Stimulated activated CD4-positive, alpha-beta T cell treated with anti-CD3 and anti-CD28 coated beads, Interleukin-1b, Interleukin-23, amount 100 ng/mL, for 4 hours (primary cell): ENCODE data around the gene IVL.

Source experiments
- DNase-seq, 2 donors: peaks; one replicate each; pipeline ENCODE4 v3.0.0-alpha.2; 2020; ENCODE audit warnings: low read depth in 2 of 2

Gene IVL

DNA sequence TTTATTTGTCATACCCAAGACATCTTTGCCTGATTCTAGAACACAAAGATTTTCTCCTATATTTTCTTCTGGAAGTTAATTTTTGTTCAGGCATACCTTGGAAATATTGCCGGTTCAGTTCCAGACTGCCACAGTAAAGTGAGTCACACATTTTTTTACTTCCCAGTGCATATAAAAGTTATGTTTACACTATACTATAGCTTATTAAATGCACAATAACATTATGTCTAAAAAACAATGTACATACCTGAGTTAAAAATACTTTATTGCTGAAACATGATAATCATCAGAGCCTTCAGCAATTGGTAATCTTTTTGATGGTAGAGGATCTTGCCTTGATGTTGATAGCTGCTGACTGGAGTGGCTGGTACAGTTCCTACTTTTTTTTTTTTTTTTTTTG is 20.2 kb upstream of the IVL start:
- DNase-seq = no peak

DNA sequence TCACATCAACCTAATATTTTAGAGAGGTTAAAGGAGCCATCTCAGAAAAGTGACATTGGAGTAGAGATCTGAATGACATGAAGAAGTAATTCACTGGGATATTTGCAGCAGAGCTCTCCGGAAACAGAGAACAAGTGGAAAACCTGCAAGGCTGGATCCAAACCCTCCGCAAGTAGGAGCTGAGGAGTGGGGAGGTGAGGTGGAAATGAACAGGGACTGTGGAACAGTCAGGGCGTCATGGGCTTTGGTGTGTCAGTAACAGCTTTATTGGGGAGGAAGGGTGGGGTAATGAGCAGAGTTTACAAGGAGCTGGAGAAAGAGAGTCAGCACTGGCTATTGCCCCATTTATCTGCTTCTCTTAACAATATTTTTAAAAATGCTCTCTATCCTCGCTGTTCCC is 9.3 kb upstream of the IVL start:
- no peak for DNase-seq

DNA sequence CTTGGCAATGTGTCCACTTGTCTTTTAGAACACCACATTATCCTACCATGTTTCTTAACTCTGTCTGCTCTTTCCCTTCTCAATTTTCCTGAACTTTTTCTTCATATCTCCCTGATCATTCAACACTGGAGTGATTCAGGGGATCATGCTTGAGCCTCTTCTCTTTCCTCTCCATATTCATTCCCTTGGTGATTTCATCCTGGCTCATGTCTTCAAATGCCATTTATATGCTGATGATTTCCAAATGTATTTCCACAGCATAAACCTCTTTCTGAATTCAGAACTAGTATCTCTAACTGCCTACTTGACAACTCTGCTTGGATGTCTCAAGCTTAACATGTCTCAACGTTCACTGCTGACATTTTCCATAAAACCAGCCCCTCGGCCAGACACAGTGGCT is 8.5 kb upstream of the IVL start:
- DNase-seq = no peak

DNA sequence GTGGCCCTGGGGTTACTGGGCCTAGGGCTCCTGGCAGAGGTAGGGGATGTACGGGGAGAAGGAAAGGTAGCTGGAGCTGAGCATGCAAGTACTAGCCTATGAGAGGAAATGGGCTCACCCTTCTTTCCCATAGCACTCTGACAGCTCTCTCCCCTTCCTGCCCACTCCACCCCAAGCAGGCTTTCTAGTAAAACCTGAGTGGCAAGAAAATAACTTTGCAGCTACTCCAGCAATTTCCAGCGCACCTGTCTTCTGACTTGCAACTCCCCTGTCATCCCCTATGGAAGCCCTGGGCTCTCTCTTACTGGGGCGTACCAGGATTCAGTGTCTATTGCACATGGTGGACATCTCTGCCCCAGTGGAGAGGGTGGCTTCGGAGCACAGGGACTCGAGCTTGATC is 6.7 kb upstream of the IVL start:
- no peak for DNase-seq

DNA sequence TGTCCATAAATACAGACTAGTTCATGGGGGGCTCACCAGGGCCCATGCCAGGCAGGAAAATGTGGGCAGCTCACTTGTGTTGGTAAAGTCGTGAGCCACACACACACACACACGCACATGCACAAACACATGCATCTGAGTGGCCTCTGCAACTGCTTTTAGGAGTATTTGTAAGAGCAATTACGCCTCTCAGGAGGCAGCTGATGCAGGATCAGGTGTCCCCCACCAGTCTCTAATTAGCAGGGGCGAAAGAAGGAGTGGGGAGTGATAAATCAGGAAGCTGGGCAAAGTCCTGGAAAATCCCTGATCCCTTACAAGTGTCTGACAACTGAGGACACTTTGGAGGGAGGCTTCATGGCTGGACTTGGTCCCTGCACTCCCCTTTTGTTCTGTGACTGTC is 5.7 kb upstream of the IVL start:
- no peak for DNase-seq

DNA sequence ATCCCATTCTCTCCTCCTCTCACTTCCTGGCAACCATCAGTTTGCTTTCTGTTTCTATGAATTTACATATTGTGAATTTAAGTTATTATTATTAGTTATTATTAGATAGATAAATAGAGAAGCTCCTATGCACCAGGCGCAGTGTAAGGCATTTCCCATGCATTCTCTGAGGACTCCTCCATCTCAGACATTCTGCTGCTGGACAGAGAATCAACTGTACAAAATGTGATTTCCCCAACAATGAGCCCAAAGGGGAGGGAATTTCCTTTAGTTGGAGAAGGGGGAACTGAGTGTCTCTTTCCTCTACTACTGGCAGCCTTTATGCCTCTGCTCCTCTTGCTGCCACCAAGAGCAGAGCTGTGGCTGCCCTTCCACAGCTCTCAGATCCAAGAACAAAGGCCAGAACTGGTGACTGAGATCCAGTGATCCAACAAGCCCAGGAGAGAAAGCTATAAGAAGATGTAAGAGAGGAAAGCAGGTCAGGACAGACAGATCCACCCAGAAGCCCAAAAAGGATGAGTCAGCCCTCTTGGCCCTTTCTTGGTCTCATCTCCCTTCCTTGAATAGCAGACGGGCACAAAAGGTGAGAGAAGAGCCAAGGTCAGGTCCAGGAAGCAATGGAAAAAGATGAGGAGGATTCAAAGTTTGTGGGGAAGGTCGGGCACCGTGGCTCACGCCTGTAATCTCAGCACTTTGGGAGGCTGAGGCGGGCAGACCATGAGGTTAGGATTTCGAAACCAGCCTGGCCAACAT is 3.5 kb upstream of the IVL start:
- DNase-seq = no peak

DNA sequence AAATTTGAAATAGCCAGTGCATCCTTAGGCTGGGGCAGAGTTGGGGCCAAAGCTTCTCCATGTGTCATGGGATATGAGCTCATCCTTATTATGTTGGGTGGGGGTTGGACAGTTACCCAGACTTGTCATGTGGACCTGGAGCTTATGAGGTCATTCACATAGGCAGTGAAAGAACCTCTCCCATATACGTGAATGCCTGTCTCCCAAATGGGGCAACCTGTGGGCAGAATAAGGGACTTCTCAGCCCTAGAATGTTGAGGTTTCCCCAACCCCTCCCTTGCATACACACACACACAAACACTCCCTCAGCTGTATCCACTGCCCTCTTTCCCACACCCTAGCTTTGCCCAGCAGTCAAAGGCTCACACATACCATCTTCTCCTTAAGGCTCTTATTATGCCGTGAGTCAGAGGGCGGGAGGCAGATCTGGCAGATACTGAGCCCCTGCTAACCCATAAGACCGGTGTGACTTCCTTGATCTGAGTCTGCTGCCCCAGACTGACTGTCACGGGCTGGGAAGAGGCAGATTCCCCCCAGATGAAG is 2.3 kb upstream of the IVL start:
- no peak for DNase-seq

DNA sequence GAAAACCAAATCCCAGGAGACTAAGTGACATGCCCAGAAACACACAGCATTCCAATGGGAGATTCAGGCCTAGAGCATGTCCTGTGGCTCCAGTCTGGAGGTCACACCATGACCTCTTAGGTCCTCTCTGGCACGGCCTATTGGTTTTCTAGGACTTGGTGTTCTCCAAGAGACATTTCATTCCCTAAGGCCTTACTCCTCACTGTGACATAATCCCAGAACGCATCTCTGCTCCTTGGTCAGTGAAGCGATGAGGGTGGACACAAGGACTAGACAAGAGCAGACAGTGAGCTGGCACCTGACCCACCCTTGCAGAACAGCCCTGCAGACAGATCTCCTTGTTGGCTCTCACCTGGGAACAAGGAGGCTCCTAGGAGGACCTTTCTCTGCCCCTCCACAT is 860 bp downstream of the IVL start:
- DNase-seq = no peak

DNA sequence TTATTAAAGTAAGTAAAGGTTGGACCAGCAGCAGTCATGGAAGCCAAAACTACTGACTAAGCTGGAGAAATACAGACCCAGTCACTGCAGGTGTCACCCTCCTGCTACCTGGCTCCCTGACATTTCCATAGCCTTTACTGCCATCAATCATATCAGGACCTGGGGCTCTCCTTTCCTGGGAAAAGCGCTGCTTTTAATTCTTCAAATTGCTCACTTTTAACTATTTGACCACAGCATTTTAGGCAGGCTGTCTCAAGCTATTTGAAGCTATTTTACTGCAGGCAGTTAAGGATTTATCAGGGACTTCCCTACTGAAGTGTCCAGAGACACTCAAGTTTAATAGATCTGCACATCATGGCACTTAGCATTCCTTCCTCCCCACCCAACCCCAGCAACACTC is 4.1 kb downstream of the IVL start:
- no peak for DNase-seq

DNA sequence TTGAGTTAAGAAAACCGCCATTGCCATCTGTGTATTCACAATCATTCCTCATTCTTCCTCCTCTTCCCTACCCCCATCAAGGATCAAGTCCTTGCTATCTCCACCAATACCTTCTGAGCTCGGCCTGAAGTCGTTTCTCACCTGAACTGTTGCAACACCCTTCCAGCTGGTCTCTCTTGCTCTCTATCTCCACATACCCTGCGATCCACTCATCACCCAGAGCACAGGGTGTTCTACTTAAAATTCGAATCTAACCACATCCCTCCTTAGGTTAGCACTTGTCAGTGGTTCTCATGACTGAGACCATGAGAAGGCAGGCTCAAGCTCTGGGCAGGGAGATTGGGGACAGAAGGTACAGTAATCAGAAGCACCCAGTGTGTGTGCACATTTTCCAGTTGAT is 4.6 kb downstream of the IVL start:
- DNase-seq = no peak

DNA sequence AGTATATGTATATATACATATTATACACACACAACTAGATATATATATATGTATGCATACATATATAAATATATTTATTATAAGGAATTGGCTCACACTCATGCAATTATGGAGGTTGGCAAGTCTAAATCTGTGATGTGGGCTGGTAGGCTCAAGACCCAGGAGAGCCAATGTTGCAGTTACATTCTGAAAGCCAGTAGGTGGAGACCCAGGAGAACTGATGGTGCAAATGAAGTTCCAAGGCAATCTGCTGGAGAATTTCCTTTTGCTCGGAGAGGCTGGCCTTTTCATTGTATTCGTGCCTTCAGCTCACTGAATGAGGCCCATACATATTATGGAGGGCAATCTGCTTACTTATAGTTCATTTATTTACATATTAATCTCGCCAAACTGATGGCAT is 9.4 kb downstream of the IVL start:
- DNase-seq = no peak

DNA sequence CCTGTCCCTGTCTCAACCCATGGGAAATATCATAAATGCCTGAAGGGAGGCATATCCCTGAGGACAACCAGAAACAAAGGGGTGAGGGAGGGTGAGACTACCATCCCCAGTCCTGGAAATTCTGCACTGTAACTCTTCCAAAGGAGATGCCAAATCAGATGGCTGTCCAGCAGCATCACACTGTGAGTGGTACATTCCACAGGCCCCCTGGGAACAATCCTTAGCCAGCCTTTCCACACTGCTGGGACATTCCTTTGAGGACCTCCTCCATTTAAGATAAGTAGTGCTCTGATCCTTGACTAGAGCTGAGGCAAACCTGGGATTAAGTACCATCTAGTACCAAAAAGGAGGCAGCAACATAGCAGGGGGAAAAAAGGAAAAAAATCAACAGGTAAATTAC is 10.7 kb downstream of the IVL start:
- DNase-seq = no peak

DNA sequence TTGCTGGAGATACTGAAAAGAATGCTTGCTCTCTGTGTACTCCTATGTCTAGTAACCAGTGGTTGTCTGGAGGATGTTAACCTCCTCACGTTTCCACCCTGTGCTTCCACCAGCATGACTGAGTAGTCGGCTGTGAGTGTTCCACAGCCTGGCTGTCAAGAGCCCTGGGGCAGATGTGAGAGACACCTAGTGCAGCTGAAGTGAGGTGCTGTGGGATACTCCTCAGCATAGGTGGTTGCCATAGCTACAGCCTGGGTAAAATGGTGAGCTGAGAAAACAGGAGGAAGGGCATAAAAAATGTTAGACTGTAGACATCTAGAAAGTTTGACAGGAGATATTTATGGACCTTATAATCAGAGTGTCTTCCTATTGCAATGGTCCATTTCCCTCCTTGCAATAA is 15.8 kb downstream of the IVL start:
- DNase-seq = no peak

DNA sequence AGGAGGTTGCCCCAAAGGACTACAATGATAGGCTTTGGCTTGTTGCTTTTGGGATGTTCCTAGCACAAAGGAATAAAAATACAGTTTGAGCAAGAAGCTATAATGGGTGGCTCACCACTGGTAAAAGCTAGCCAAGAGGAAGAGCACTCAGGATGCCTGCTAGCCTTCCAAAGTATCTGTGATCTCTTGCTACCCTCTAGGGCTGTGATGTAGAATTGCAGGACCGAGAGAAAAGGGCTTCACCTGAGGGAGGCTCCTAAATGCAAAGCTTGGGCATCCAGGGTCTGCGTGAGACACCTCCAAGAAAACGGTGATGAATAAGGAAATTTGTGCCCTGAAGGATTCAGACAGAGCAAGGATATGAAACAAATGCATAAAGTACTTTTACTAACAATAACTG is 17.7 kb downstream of the IVL start:
- DNase-seq = no peak

DNA sequence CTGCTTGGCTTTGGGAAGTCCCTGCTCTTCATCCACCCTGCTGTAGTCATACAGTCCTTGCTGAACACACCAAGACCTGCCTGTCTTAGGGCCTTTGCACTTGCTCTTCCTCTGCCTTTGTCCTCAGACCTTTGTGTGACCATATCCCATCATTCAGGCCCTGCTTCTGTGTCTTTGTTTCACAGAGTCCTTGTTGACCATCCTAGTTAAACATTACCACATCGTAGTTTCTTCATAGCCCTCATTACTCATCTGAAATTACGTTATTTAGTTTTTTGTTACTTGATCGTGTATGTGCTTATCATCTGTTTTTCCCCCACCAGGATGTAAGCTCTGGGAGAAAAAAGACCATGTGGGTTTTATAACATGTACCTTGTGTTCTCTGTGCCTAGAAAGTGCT is 20.3 kb downstream of the IVL start:
- no peak for DNase-seq

DNA sequence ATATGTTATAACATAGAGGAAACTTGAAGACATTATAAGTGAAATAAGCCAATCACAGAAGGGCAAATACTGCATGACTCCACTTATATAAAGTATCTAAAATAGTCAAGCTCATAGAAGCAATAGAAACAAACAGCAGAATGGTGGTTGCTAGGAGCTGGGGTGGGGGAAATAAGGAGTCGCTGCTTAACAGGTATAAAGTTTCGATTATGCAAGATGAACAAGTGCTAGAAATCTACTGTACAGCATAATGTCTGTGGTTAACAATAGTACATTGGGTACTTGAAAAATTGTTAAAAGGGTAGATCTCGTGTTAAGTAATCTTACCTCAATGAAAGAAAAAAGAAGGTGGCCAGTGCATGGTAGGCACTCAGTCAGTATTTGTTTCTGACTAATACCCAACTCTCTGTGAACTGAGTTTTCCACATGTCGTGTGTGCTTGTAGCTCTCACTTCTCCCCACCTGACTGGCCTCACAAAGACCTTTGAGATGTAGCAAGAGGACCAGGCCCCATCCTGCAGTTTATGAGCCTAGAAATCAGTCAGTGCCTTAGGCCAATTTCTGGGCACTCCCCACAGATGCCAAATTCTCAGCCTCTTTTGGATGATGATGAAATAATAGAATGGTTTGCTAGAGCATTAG is 23.9 kb downstream of the IVL start:
- DNase-seq = no peak

DNA sequence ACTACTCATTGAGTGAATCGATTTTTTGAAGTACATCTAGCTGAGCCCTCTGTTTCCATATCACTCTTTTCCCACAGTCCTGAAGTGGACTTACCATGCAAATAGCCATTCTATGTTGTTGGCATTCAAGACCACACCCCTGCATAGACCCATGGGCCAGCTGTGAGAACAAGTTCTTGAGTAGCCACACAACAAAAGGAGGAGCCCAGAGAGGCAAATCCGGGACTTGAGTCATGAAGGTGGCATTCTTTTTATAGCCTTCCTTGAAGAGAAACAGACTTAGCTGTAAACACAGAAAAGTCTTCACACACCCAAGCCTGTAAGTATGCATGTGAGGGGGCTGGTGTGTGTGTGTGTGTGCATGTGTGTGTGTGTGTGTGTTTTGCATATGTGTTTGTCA is 24.9 kb downstream of the IVL start:
- DNase-seq = no peak

DNA sequence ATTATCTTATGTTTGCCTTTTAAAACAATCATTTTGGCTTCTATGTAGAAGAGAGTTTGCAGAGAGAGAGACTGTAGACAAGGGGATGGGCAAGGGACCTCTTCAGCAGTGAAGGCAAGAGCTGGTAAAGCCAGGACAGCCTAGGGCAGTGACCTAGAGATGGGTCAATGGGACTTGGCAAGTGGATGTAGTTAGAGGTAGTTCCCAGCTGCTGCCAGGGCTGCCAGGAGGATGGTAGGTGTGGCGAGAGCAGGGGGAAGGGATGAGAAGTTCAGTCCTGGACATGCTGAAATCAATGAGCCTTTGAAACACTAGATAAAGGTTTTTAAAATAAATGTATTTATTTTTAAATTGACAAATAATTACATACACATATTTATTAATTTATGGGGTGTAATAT is 32.3 kb downstream of the IVL start:
- DNase-seq = no peak

DNA sequence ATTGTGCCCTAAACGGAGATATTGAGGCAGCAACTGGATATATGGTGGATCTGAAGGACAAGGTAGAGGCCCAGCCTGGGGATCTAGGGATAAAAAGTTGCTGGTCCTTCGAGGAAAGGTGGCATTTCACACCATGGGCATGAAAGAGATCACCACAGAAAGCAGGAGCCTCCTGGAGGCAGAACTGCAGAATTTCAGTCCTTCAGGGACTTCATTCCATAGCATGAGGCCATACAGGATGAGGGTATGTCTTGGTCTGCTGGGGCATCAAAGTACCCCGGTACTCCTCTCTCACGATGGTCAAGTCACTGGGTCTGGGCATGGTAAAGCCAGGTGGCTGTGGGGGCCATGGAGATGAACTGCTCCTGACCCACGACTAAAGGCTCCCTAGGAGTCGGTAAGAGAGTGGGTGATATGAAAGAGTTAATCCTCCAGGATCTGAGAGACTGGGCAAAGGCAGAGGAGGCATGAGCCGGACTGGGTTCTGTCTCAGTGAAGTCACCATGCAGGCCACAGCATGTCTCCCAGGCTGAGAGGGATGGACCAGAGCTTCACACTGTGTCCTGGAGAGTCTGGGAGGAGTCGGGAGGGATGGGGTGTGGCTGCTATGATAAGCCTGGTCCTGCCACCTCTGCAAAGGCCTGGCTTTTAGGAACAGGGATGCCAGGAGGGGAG is 32.8 kb downstream of the IVL start:
- DNase-seq = no peak

DNA sequence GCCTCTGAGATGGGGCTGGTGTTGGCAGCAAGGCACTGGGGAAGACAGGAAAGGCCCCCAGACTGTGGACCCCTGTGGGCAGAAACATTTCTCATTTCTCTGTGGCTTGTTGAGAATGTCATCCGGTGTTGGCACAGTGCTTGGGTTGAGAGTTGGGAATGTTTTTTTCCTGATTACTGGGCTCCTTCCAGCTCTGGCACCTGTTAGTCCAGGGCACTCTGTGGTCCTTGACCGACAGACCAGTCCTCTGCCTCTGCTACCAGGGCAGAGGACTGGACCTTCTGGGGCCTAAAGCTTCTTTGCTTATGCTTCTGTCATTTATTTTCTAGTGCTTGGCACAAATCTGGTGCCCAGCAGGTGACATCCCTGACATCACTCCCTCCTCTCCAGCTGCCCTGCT is 33.8 kb downstream of the IVL start:
- DNase-seq = no peak

DNA sequence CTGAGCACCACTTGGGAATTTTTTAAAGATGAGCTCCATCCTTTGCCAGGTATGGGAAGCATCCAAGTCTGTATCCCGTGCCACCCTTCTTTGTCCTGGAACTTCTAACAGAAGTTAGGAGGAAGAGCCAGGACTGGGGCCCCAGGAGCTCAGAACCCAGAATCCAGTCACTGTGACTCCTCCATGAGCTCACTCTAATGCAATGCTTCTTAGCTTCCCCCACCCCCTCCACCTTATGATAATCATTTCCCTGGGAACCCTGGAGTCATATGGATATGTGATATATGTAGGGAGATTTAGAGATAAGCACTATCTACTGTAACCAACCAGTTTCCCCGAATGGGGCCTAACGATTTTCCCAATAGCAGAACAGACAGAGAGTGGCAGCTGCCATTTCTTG is 37.9 kb downstream of the IVL start:
- DNase-seq = no peak

DNA sequence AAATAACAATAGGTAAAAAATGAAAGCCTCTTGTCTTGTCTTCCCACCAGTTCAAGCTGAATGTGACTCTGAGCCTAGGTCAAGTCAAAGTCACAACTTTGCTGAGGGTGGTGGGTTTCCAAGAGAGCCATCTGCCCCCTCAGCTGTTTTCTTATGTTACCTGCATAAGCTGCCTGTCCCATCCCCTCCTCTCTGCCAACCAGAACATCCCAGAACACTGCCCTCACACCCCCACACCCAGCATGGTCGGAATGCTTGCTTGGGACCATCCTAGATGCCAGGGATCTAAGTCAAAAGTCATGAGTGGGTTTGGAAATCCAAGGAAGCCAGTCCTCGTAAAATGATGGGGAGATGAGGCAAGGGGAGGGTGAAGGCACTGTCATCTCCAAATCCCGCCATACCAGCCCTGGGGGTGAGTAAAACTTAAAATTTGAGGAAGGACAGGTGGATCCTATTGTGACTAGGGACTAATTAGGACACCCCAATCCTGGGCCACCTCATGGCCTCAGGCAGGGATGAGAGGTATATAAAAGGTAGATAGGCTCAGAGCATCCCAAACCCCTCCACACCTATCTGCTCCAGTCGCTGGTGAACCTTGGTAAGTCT is 38.4 kb downstream of the IVL start, which contains the start of gene SPRR5:
SPRR5 (plus strand) TSS at position 556 of the 606 bp plus-strand sequence. CDS start 1,349 bp downstream, outside the sequence.
- no peak for DNase-seq

DNA sequence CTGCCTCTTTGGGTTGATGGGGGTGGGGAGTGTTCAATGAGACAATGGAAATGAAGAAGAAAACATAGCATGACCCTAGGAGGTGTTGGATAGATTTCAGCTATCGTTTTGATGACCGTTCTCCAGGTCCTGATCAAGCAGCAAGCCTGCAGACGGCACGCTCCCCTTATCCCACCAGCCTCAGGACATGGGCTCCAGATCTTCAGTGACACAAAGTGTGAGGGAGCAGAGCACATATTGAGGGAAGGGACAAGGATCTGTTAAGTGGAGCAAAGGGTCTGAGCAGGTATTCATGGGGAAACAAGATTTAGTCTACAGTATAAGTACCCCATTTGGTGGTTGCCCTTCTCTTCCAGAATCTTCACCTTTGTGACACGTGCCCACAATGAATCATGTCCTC is 43.4 kb downstream of the IVL start:
- no peak for DNase-seq
